Smooth muscle cell (in vitro differentiated cells): ENCODE results near the gene C4orf50. TPM values are rescaled to one million over a fixed set of nuclear protein-coding genes. Genes with fewer than 3 reads are reported as not detected.
"Not testable (repeated sequence)": the region's sequence is repeated elsewhere in the genome, so short reads cannot be mapped to it uniquely, and the experiment has no call there.

Source experiments
- DNase-seq: peaks from one replicate; lab custom pipeline; 2025; ENCODE audit not compliant: unreplicated experiment; lab: John Stamatoyannopoulos, UW
- H2AFZ ChIP-seq: fragments of 200-600 bp; sonication (generic); 2 replicates; pipeline ENCODE4 v1.6.0; 2016; ENCODE audit warnings: antibody characterized with exemption, low read depth, mild to moderate bottlenecking
- H3F3A ChIP-seq: fragments of 200-600 bp; sonication (generic); 2 replicates; pipeline ENCODE4 v1.6.0; 2017; ENCODE audit warnings: antibody characterized with exemption, low read depth
- H3K27ac ChIP-seq: fragments of 200-600 bp; sonication (generic); 2 replicates; pipeline ENCODE4 v1.5.1; 2016; ENCODE audit warnings: low read depth, mild to moderate bottlenecking
- H3K27me3 ChIP-seq: fragments of 200-600 bp; sonication (generic); 2 replicates; pipeline ENCODE4 v1.6.1; 2016; ENCODE audit warnings: low read depth, mild to moderate bottlenecking
- H3K36me3 ChIP-seq: fragments of 200-600 bp; sonication (generic); 2 replicates; pipeline ENCODE4 v1.5.1; 2016; ENCODE audit warnings: low read depth
- H3K4me1 ChIP-seq: fragments of 200-600 bp; sonication (generic); 2 replicates; pipeline ENCODE4 v1.5.1; 2016; ENCODE audit warnings: low read depth
- H3K4me2 ChIP-seq: fragments of 200-600 bp; sonication (generic); 2 replicates; pipeline ENCODE4 v1.6.0; 2016; ENCODE audit warnings: mild to moderate bottlenecking
- H3K4me3 ChIP-seq: fragments of 200-600 bp; sonication (generic); 2 replicates; pipeline ENCODE4 v1.5.1; 2016; ENCODE audit warnings: mild to moderate bottlenecking
- H3K79me2 ChIP-seq: fragments of 200-600 bp; sonication (generic); 2 replicates; pipeline ENCODE4 v1.6.0; 2016; ENCODE audit warnings: low read depth, mild to moderate bottlenecking
- H3K9ac ChIP-seq: fragments of 200-600 bp; sonication (generic); 2 replicates; pipeline ENCODE4 v1.6.0; 2016; ENCODE audit warnings: low read depth
- H3K9me3 ChIP-seq: fragments of 200-600 bp; sonication (generic); replicated peaks from 2 replicates; pipeline ENCODE4 v1.5.1; 2016; ENCODE audit warnings: low read depth
- H4K20me1 ChIP-seq: fragments of 200-600 bp; sonication (generic); 2 replicates; pipeline ENCODE4 v1.6.0; 2016; ENCODE audit warnings: low read depth
- CTCF ChIP-seq: fragments of 200-600 bp; sonication (generic); IDR thresholded peaks from 2 replicates; pipeline ENCODE4 v1.5.1; 2017; ENCODE audit warnings: borderline replicate concordance, mild to moderate bottlenecking, antibody characterized with exemption; ENCODE audit not compliant: insufficient read depth, poor library complexity, severe bottlenecking
- WGBS: methylation state at CpG from one replicate; pipeline ENCODE4 v1.1.7; 2016; ENCODE audit warnings: low lambda C conversion rate; 5-methylcytosine and 5-hydroxymethylcytosine counted together
- polyA plus RNA-seq: library from polyadenylated mRNA; unstranded; fragments of >200 nt; fragmentation: Nextera tagmentation; extraction: Ambion mirVana; gene quantifications from 2 replicates; pipeline ENCODE4 v1.2.1, GENCODE V29; 2016
- total RNA-seq: library from RNA; depleted of rRNA; stranded (reverse); fragments of >200 nt; gene quantifications from 2 replicates; pipeline ENCODE4 v1.2.3, GENCODE V29; 2014

C4orf50 gene
- total and polyA plus RNA-seq, 2 experiments from 2014 or later: not detected

GRCh38 chr4:5857199-5857598 lies 161.0 kb downstream of the C4orf50 start:
- H4K20me1 ChIP-seq: no peaks in the 10 kb centered on the region
- no peaks in the 10 kb centered on the region for H3K79me2 ChIP-seq
- no peak overlapping the region for H3K27ac ChIP-seq
- no peaks in the 10 kb centered on the region for H3F3A ChIP-seq
- 91% methylated on average over 2 of the region's 2 CpGs for WGBS
- no peak overlapping the region for H3K4me2 ChIP-seq
- H3K9ac ChIP-seq: no peak overlapping the region
- H3K4me1 ChIP-seq: no peaks in the 10 kb centered on the region
- H2AFZ ChIP-seq: no peak overlapping the region
- H3K27me3 ChIP-seq: no peaks in the 10 kb centered on the region
- H3K4me3 ChIP-seq: no peak overlapping the region
- TF ChIP-seq CTCF: no peak
- no peak for DNase-seq
- H3K9me3 ChIP-seq: no peaks in the 10 kb centered on the region
- H3K36me3 ChIP-seq: no peaks in the 10 kb centered on the region

- not testable (repeated sequence) for H2AFZ ChIP-seq, H3K36me3 ChIP-seq
- WGBS: 95% methylated on average over 3 of the region's 3 CpGs
These were observed 161.9 kb downstream of the C4orf50 start for GRCh38 chr4:5856362-5856761.

GRCh38 chr4:5854929-5855328 lies 163.3 kb downstream of the C4orf50 start:
- 94% methylated on average over 3 of the region's 3 CpGs for WGBS
- no peaks in the 10 kb centered on the region for H3K36me3 ChIP-seq
- no peak overlapping the region for H3K4me3 ChIP-seq
- H3K79me2 ChIP-seq: no peaks in the 10 kb centered on the region
- H3K9me3 ChIP-seq: no peaks in the 10 kb centered on the region
- TF ChIP-seq CTCF: no peak
- no peak overlapping the region for H2AFZ ChIP-seq
- H3K27ac ChIP-seq: no peak overlapping the region
- H3K4me2 ChIP-seq: no peak overlapping the region
- no peak overlapping the region for H3K9ac ChIP-seq
- no peaks in the 10 kb centered on the region for H3K4me1 ChIP-seq
- H4K20me1 ChIP-seq: no peaks in the 10 kb centered on the region
- H3F3A ChIP-seq: no peaks in the 10 kb centered on the region
- no peaks in the 10 kb centered on the region for H3K27me3 ChIP-seq
- no peak for DNase-seq

More at GRCh38 chr4:5856362-5856761, 161.9 kb downstream of the C4orf50 start:
- not testable (repeated sequence) for H4K20me1 ChIP-seq, H3K79me2 ChIP-seq, H3K4me3 ChIP-seq, H3K9me3 ChIP-seq, DNase-seq, H3K4me1 ChIP-seq, H3K9ac ChIP-seq, H3F3A ChIP-seq, H3K27ac ChIP-seq, H3K27me3 ChIP-seq, H3K4me2 ChIP-seq

GRCh38 chr4:5852523-5853202 lies 165.6 kb downstream of the C4orf50 start:
- no peaks in the 10 kb centered on the region for H3K27me3 ChIP-seq
- no peak for TF ChIP-seq CTCF
- H3K79me2 ChIP-seq: no peaks in the 10 kb centered on the region
- no peak overlapping the region for H3K27ac ChIP-seq
- no peaks in the 10 kb centered on the region for H4K20me1 ChIP-seq
- 92% methylated on average over 9 of the region's 9 CpGs for WGBS
- no peaks in the 10 kb centered on the region for H3K36me3 ChIP-seq
- H3F3A ChIP-seq: no peaks in the 10 kb centered on the region
- no peak overlapping the region for H3K4me2 ChIP-seq
- H3K9me3 ChIP-seq: no peaks in the 10 kb centered on the region
- H2AFZ ChIP-seq: no peak overlapping the region
- H3K4me1 ChIP-seq: no peaks in the 10 kb centered on the region
- no peak overlapping the region for H3K4me3 ChIP-seq
- no peak for DNase-seq
- no peak overlapping the region for H3K9ac ChIP-seq
